Cardiac atrium fibroblast (primary cell): Measurements from ENCODE around the gene FMR1. TPM values are rescaled to one million over a fixed set of nuclear protein-coding genes. Genes with fewer than 3 reads are reported as not detected.

Experiments used
- total RNA-seq: library from RNA; depleted of rRNA; stranded (reverse); fragments of >200 nt; gene quantifications from 2 replicates; pipeline ENCODE4 v1.2.3, GENCODE V29; 2015

The FMR1 gene
- total RNA-seq = 9.6 and 15.6 TPM in 2 replicates

DNA sequence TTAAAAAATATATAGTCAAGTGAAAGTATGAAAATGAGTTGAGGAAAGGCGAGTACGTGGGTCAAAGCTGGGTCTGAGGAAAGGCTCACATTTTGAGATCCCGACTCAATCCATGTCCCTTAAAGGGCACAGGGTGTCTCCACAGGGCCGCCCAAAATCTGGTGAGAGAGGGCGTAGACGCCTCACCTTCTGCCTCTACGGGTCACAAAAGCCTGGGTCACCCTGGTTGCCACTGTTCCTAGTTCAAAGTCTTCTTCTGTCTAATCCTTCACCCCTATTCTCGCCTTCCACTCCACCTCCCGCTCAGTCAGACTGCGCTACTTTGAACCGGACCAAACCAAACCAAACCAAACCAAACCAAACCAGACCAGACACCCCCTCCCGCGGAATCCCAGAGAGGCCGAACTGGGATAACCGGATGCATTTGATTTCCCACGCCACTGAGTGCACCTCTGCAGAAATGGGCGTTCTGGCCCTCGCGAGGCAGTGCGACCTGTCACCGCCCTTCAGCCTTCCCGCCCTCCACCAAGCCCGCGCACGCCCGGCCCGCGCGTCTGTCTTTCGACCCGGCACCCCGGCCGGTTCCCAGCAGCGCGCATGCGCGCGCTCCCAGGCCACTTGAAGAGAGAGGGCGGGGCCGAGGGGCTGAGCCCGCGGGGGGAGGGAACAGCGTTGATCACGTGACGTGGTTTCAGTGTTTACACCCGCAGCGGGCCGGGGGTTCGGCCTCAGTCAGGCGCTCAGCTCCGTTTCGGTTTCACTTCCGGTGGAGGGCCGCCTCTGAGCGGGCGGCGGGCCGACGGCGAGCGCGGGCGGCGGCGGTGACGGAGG is at the start of gene FMR1:
TSS of gene FMR1 (plus strand) at position 728 of the 831 bp plus-strand sequence. CDS start 261 bp downstream, outside the sequence.

DNA sequence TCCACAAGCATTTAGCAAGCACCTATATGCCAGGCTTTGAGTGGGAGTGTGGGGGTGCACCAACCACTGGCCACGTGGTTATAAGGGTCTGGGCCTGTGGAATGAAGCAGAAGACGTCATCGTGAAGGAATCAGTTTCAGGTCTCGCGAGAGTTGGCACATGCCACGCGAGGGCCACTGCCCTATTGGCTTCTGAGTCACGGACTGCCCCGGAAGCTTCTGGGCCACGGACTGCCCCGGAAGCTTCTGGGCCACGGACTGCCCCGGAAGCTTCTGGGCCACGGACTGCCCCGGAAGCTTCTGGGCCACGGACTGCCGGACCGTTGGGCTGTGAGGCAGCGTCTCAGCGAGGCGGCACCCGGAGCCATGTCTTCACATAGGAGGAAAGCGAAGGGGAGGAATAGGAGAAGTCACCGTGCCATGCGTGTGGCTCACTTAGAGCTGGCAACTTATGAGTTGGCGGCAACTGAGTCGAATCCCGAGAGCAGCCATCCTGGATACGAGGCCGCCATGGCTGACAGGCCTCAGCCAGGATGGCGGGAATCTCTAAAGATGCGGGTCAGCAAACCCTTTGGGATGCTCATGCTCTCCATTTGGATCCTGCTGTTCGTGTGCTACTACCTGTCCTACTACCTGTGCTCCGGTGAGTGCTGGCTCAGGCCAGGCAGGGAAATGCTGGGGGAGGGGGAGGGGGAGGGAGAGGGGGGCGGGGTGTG is 69.5 kb downstream of the FMR1 start, which contains the start of gene FMR1NB:
TSS of gene FMR1NB (plus strand) at position 300 of the 715 bp plus-strand sequence. CDS start at position 366, 66 bp downstream.

Other genes starting within 250 kb of the FMR1 start
- not detected in 2 replicates for gene FMR1NB, start 69.4 kb downstream of the FMR1 start, total RNA-seq